ENCODE measurements around the gene LRBA.

DNA sequence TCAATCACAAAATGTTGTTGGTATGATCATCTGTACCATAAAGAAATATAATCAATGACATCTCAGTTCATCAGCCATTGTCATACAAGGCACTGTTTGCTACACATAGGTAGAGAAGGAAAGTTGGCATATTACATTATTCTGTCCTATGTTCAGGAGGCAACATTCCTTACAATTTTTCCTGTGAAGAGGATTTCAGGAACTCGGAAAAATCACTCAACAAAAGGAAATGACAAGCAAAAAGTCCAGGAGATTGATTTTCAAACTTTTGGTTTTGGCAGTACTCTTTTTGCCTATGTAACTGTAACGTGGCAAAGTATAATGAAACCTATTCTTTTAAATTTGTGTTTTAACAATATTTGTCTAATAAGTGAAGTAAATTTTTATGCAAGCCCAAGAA lies 301.8 kb downstream of the LRBA start:
- TF ChIP-seq POLR2A (IDR thresholded peaks at IDR 0.05) (no peak), POLR2AphosphoS5 (IDR thresholded peaks at IDR 0.05) (no peak), CTCF (IDR thresholded peaks at IDR 0.05) (no peak)

All from breast epithelium (tissue), 3 donors.